ENCODE measurements around the gene DAGLB.

DAGLB gene

GRCh38 chr7:6481445-6481844 lies 33.7 kb upstream of the DAGLB start:
- Histone ChIP-seq H3K27ac (ENCODE audit: low read depth, low read length) (no peak overlapping the region), H3K4me1 (ENCODE audit: control insufficient read depth, low read depth, low read length) (no peaks in the 10 kb centered on the region), H2AK5ac (ENCODE audit: low read length) (no peak overlapping the region), H3K79me1 (ENCODE audit: low read length) (peaks cover 13% of the 10 kb centered on the region), H3K4ac (ENCODE audit: low read depth, low read length) (no peak overlapping the region), H3K79me2 (ENCODE audit: control insufficient read depth, insufficient read depth, low read length) (peaks cover 55% of the 10 kb centered on the region), H4K8ac (ENCODE audit: low read depth, low read length) (no peak overlapping the region), H3K9ac (ENCODE audit: low read length) (no peak overlapping the region), H2BK120ac (ENCODE audit: low read depth, low read length) (no peak overlapping the region), H4K5ac (ENCODE audit: low read length) (no peak overlapping the region), H3K23ac (ENCODE audit: low read length) (no peak overlapping the region), H2BK5ac (ENCODE audit: low read length) (no peak overlapping the region), H3K4me2 (ENCODE audit: low read length) (no peak overlapping the region), H2BK15ac (replicated peaks; ENCODE audit: low read depth) (no peak overlapping the region), H3K36me3 (ENCODE audit: control insufficient read depth, insufficient read depth, low read length) (peaks cover 2% of the 10 kb centered on the region), H3K4me3 (ENCODE audit: low read length) (no peak overlapping the region), H3K18ac (ENCODE audit: low read length) (no peak overlapping the region), H3K56ac (ENCODE audit: low read length) (no peak overlapping the region), H3K27me3 (ENCODE audit: insufficient read depth, low read length, poor library complexity) (no peaks in the 10 kb centered on the region)
- DNase-seq = no peak
- WGBS (ENCODE audit: extremely low coverage, insufficient coverage, low lambda C conversion rate) = no CpG with 5 or more reads among the region's 6 CpGs

- Histone ChIP-seq H3K56ac (ENCODE audit: low read length) (no peak overlapping the region), H3K4ac (ENCODE audit: low read depth, low read length) (no peak overlapping the region), H2BK120ac (ENCODE audit: low read depth, low read length) (no peak overlapping the region), H3K79me1 (ENCODE audit: low read length) (peaks cover 18% of the 10 kb centered on the region), H3K23ac (ENCODE audit: low read length) (no peak overlapping the region), H2BK5ac (ENCODE audit: low read length) (no peak overlapping the region), H3K18ac (ENCODE audit: low read length) (no peak overlapping the region), H3K36me3 (ENCODE audit: control insufficient read depth, insufficient read depth, low read length) (peaks cover 2% of the 10 kb centered on the region), H4K8ac (ENCODE audit: low read depth, low read length) (no peak overlapping the region), H3K27ac (ENCODE audit: low read depth, low read length) (no peak overlapping the region), H2AK5ac (ENCODE audit: low read length) (no peak overlapping the region), H3K79me2 (ENCODE audit: control insufficient read depth, insufficient read depth, low read length) (peaks cover 66% of the 10 kb centered on the region), H4K5ac (ENCODE audit: low read length) (no peak overlapping the region), H3K27me3 (ENCODE audit: insufficient read depth, low read length, poor library complexity) (no peaks in the 10 kb centered on the region), H3K4me2 (ENCODE audit: low read length) (no peak overlapping the region), H3K4me3 (ENCODE audit: low read length) (no peak overlapping the region), H2BK15ac (replicated peaks; ENCODE audit: low read depth) (no peak overlapping the region), H3K4me1 (ENCODE audit: control insufficient read depth, low read depth, low read length) (no peaks in the 10 kb centered on the region), H3K9ac (ENCODE audit: low read length) (no peak overlapping the region)
- DNase-seq = no peak
- no CpG with 5 or more reads among the region's 5 CpGs for WGBS (ENCODE audit: extremely low coverage, insufficient coverage, low lambda C conversion rate)
Measured at GRCh38 chr7:6480323-6480660, 32.5 kb upstream of the DAGLB start.

GRCh38 chr7:6479067-6479466 lies 31.3 kb upstream of the DAGLB start:
- Histone ChIP-seq H3K4me3 (ENCODE audit: low read length) (no peak overlapping the region), H3K18ac (ENCODE audit: low read length) (no peak overlapping the region), H3K27ac (ENCODE audit: low read depth, low read length) (no peak overlapping the region), H2BK120ac (ENCODE audit: low read depth, low read length) (no peak overlapping the region), H3K4me2 (ENCODE audit: low read length) (no peak overlapping the region), H4K8ac (ENCODE audit: low read depth, low read length) (no peak overlapping the region), H2AK5ac (ENCODE audit: low read length) (no peak overlapping the region), H2BK15ac (replicated peaks; ENCODE audit: low read depth) (no peak overlapping the region), H3K27me3 (ENCODE audit: insufficient read depth, low read length, poor library complexity) (no peaks in the 10 kb centered on the region), H3K79me2 (ENCODE audit: control insufficient read depth, insufficient read depth, low read length) (peaks cover 76% of the 10 kb centered on the region), H3K36me3 (ENCODE audit: control insufficient read depth, insufficient read depth, low read length) (peaks cover 2% of the 10 kb centered on the region), H3K4ac (ENCODE audit: low read depth, low read length) (no peak overlapping the region), H3K79me1 (ENCODE audit: low read length) (peaks cover 25% of the 10 kb centered on the region), H4K5ac (ENCODE audit: low read length) (no peak overlapping the region), H2BK5ac (ENCODE audit: low read length) (no peak overlapping the region), H3K4me1 (ENCODE audit: control insufficient read depth, low read depth, low read length) (no peaks in the 10 kb centered on the region), H3K23ac (ENCODE audit: low read length) (no peak overlapping the region), H3K56ac (ENCODE audit: low read length) (no peak overlapping the region), H3K9ac (ENCODE audit: low read length) (no peak overlapping the region)
- DNase-seq = no peak
- WGBS (ENCODE audit: extremely low coverage, insufficient coverage, low lambda C conversion rate) = no CpG with 5 or more reads among the region's 8 CpGs

GRCh38 chr7:6478186-6478585 lies 30.4 kb upstream of the DAGLB start:
- Histone ChIP-seq H2BK120ac (ENCODE audit: low read depth, low read length) (no peak overlapping the region), H3K4me3 (ENCODE audit: low read length) (no peak overlapping the region), H3K36me3 (ENCODE audit: control insufficient read depth, insufficient read depth, low read length) (peaks cover 3% of the 10 kb centered on the region), H3K18ac (ENCODE audit: low read length) (no peak overlapping the region), H3K56ac (ENCODE audit: low read length) (no peak overlapping the region), H2BK15ac (replicated peaks; ENCODE audit: low read depth) (no peak overlapping the region), H2AK5ac (ENCODE audit: low read length) (no peak overlapping the region), H3K4me2 (ENCODE audit: low read length) (no peak overlapping the region), H3K4ac (ENCODE audit: low read depth, low read length) (no peak overlapping the region), H3K79me1 (ENCODE audit: low read length) (peaks cover 27% of the 10 kb centered on the region), H4K5ac (ENCODE audit: low read length) (no peak overlapping the region), H4K8ac (ENCODE audit: low read depth, low read length) (no peak overlapping the region), H3K4me1 (ENCODE audit: control insufficient read depth, low read depth, low read length) (no peaks in the 10 kb centered on the region), H2BK5ac (ENCODE audit: low read length) (no peak overlapping the region), H3K27me3 (ENCODE audit: insufficient read depth, low read length, poor library complexity) (no peaks in the 10 kb centered on the region), H3K27ac (ENCODE audit: low read depth, low read length) (no peak overlapping the region), H3K9ac (ENCODE audit: low read length) (no peak overlapping the region), H3K79me2 (ENCODE audit: control insufficient read depth, insufficient read depth, low read length) (peaks cover 73% of the 10 kb centered on the region), H3K23ac (ENCODE audit: low read length) (no peak overlapping the region)
- DNase-seq = no peak
- no CpG with 5 or more reads among the region's 7 CpGs for WGBS (ENCODE audit: extremely low coverage, insufficient coverage, low lambda C conversion rate)

GRCh38 chr7:6477318-6477660 lies 29.5 kb upstream of the DAGLB start:
- H3K9ac ChIP-seq (ENCODE audit: low read length) = no peak overlapping the region
- no peak overlapping the region for H2BK15ac ChIP-seq (replicated peaks; ENCODE audit: low read depth)
- H4K5ac ChIP-seq (ENCODE audit: low read length) = no peak overlapping the region
- H2AK5ac ChIP-seq (ENCODE audit: low read length) = no peak overlapping the region
- no peak overlapping the region for H4K8ac ChIP-seq (ENCODE audit: low read depth, low read length)
- peaks cover 4% of the 10 kb centered on the region for H3K36me3 ChIP-seq (ENCODE audit: control insufficient read depth, insufficient read depth, low read length)
- H2BK5ac ChIP-seq (ENCODE audit: low read length) = no peak overlapping the region
- H2BK120ac ChIP-seq (ENCODE audit: low read depth, low read length) = no peak overlapping the region
- no peak overlapping the region for H3K4me2 ChIP-seq (ENCODE audit: low read length)
- H3K4ac ChIP-seq (ENCODE audit: low read depth, low read length) = no peak overlapping the region
- H3K4me3 ChIP-seq (ENCODE audit: low read length) = no peak overlapping the region
- no peak for DNase-seq
- WGBS (ENCODE audit: extremely low coverage, insufficient coverage, low lambda C conversion rate) = no CpG with 5 or more reads among the region's 1 CpG
- H3K79me1 ChIP-seq (ENCODE audit: low read length) = peaks cover 27% of the 10 kb centered on the region
- no peaks in the 10 kb centered on the region for H3K27me3 ChIP-seq (ENCODE audit: insufficient read depth, low read length, poor library complexity)
- H3K23ac ChIP-seq (ENCODE audit: low read length) = no peak overlapping the region
- H3K56ac ChIP-seq (ENCODE audit: low read length) = no peak overlapping the region
- H3K18ac ChIP-seq (ENCODE audit: low read length) = no peak overlapping the region
- peaks cover 65% of the 10 kb centered on the region for H3K79me2 ChIP-seq (ENCODE audit: control insufficient read depth, insufficient read depth, low read length)
- H3K27ac ChIP-seq (ENCODE audit: low read depth, low read length) = no peak overlapping the region
- no peaks in the 10 kb centered on the region for H3K4me1 ChIP-seq (ENCODE audit: control insufficient read depth, low read depth, low read length)

GRCh38 chr7:6476596-6477317 lies 29.0 kb upstream of the DAGLB start:
- H2AK5ac ChIP-seq (ENCODE audit: low read length) = no peak overlapping the region
- H2BK5ac ChIP-seq (ENCODE audit: low read length) = no peak overlapping the region
- peaks cover 4% of the 10 kb centered on the region for H3K36me3 ChIP-seq (ENCODE audit: control insufficient read depth, insufficient read depth, low read length)
- WGBS (ENCODE audit: extremely low coverage, insufficient coverage, low lambda C conversion rate) = no CpG with 5 or more reads among the region's 7 CpGs
- no peak overlapping the region for H3K18ac ChIP-seq (ENCODE audit: low read length)
- H3K4ac ChIP-seq (ENCODE audit: low read depth, low read length) = no peak overlapping the region
- H3K4me2 ChIP-seq (ENCODE audit: low read length) = no peak overlapping the region
- H3K27me3 ChIP-seq (ENCODE audit: insufficient read depth, low read length, poor library complexity) = no peaks in the 10 kb centered on the region
- no peak overlapping the region for H3K27ac ChIP-seq (ENCODE audit: low read depth, low read length)
- no peaks in the 10 kb centered on the region for H3K4me1 ChIP-seq (ENCODE audit: control insufficient read depth, low read depth, low read length)
- H3K79me2 ChIP-seq (ENCODE audit: control insufficient read depth, insufficient read depth, low read length) = peaks cover 62% of the 10 kb centered on the region
- no peak overlapping the region for H4K5ac ChIP-seq (ENCODE audit: low read length)
- H3K79me1 ChIP-seq (ENCODE audit: low read length) = peaks cover 27% of the 10 kb centered on the region
- no peak overlapping the region for H3K56ac ChIP-seq (ENCODE audit: low read length)
- no peak overlapping the region for H2BK120ac ChIP-seq (ENCODE audit: low read depth, low read length)
- no peak overlapping the region for H4K8ac ChIP-seq (ENCODE audit: low read depth, low read length)
- no peak overlapping the region for H3K4me3 ChIP-seq (ENCODE audit: low read length)
- no peak overlapping the region for H3K9ac ChIP-seq (ENCODE audit: low read length)
- DNase-seq = no peak
- H3K23ac ChIP-seq (ENCODE audit: low read length) = no peak overlapping the region
- H2BK15ac ChIP-seq (replicated peaks; ENCODE audit: low read depth) = no peak overlapping the region
